Stimulated activated CD8-positive, alpha-beta memory T cell treated with anti-CD3 and anti-CD28 coated beads, Interleukin-15, amount 100 ng/mL, for 1 hour (primary cell): Measurements from ENCODE around the gene RPTOR.

Experiments
- DNase-seq: peaks from one replicate; pipeline ENCODE4 v3.0.0-alpha.2; 2020; ENCODE audit warnings: low read depth

RPTOR gene

DNA sequence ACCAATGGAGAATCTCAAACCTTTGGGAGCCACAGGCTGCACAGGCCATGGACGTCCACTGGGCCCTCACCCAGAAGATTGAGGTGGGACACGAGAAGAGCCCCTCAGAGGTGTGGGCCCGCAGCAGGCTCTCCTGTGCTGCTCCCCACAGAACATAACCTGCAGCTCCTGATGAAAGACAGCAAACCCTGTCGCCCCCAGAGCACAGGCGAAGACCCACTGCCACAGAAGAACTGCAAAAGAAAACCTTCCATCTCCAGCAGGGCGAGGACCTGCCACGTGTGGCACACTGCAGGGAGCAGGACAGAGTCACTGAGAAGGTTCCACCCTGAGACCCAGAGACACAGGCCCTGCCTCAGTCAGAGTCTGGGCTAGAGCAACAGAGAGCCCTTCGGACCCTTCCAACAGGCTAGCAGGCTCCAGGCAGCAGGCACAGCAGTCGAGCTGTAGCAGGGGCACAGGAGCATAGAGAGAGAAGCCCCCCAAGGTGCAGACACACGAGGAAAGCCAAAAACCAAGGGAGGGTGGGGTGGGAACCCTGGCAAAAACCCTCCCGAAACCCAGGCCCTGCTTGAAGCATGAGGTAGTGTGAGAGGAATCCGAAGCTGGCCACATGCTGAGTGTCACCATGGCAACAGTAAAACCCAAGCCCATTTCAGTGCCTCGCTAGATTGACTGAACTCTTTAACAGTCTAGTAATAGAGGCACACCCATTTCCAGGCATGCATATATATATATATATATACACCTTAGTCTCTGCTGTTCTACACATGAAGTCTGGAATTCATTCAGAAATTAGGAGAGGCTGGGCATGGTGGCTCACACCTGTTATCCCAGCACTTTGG, 387.0 kb downstream of the RPTOR start:
- no peak for DNase-seq

- no peak for DNase-seq
Measured at GRCh38 chr17:80935526-80935925, 390.9 kb downstream of the RPTOR start.

DNA sequence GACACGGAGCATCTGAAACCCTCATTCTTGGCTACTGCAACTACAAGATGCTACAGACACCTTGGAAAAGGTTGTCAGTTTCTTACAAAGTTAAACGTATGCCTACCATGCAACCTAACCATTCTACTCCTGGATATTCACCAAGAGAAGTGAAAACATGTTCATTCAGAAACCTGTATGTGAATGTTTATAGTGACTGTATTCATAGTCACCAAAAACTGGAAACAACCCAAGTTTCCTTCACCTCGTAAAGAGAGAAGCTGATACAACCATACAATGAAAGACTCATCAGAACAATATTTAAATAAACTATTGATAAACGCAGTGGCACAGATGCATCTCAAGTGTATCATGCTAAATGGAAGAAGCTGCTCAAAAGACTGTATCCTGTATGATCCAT, 391.6 kb downstream of the RPTOR start:
- DNase-seq = no peak

DNA sequence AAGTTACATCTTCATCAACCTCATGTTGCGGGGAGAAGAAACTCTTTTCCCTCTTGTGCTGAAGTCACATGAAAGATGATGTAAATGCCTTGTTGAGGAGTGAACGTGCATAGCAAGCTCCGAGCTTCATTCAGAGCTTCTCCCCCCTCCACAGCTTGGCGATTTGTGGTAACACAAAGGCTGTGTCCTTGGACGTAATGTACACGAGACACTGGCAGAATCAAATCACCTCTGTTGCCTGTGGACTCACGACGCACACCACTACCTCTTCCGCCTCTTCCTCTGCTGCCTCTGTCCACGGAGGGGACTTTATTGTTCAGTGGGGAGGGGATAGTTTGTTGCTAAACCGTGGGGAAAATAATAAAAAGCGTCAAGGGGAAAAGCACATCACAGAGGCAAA, 392.1 kb downstream of the RPTOR start:
- no peak for DNase-seq

DNA sequence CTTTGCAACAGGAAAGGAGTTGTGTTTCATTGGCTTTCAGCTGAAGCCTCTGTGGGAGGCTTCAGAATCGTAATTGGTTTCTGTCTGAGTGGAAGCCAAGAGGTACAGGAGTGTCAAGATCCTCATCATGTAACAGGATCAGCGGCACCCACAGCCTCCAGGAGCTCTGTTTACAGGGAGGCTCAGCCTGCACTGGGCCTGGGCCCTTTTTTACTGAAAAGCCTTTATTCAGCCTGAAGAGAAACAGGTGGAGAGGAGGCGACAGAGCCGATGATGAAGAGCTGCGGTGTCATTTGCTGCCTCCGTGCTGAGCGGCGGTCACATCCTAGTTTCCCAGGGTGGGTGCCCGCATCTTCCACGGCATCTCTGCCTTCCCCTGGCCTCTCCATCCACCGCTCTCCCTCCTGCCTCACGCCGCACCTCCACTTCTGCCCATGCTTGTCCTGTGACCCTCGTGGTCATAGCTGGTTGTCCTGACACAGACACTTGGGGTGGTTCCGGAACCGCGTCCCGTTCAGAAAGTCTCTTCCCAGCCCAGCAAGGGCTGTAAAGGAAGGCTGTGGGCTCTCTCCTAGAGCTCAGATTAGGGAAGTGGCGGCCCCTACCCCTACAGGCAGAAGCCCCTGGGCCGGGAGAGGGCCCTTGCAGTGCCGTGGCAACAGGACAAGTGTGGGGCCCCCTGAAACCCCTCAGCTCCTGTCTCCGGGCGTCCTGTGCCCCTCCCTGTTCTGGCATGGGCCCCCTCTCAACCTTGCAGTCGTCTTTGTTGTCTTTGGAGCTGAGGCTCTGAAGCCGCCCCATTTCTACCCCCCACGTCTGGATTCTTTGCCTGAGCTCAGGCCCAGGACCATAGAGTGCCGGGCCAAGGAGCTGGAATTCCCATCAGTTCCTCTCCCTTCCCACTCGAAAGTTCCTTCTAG, 393.1 kb downstream of the RPTOR start:
- no peak for DNase-seq

DNA sequence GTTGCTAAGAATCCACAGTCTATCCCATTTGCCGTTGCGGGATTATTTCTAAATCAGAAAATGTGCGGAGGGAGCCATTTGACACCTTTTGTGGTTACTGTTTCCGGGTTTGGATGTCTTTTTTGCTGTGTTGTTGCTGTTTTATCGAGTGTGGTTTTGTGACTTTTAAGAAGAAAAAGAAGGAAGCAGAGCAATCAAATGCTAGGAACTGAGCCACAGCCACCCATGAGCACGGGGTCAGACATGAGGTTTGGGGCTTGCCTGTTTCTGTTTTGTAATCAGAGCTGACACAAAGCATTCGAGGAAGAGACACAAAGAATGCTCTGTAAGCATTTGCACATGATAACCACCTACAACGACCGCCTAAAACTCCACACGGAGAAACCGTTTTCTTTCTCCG, 393.9 kb downstream of the RPTOR start:
- no peak for DNase-seq

GRCh38 chr17:80939151-80940145, 394.8 kb downstream of the RPTOR start:
- DNase-seq = no peak

- DNase-seq = no peak
Measured at GRCh38 chr17:80940171-80941123, 395.8 kb downstream of the RPTOR start.

DNA sequence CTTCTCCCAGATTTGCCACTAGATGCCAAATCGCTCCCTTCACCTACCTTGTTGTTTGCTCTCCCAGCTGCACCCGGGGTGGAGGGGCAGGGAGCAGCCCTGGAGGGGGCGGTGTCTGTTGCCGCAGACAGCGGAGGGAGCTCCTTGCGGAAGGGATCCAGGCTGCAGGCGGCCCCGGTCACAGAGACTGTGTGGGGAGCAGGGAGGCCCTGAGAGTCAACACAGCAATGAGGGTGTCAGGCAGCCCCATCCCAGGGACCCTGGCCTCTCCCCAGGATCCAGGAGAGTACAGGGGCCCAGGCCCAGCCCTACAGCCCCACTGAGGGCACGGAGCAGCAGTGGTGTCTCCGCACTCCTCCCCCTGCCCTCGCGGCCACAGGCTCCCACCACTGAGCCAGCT, 396.5 kb downstream of the RPTOR start:
- DNase-seq = no peak

GRCh38 chr17:80941743-80942422, 397.2 kb downstream of the RPTOR start:
- no peak for DNase-seq

DNA sequence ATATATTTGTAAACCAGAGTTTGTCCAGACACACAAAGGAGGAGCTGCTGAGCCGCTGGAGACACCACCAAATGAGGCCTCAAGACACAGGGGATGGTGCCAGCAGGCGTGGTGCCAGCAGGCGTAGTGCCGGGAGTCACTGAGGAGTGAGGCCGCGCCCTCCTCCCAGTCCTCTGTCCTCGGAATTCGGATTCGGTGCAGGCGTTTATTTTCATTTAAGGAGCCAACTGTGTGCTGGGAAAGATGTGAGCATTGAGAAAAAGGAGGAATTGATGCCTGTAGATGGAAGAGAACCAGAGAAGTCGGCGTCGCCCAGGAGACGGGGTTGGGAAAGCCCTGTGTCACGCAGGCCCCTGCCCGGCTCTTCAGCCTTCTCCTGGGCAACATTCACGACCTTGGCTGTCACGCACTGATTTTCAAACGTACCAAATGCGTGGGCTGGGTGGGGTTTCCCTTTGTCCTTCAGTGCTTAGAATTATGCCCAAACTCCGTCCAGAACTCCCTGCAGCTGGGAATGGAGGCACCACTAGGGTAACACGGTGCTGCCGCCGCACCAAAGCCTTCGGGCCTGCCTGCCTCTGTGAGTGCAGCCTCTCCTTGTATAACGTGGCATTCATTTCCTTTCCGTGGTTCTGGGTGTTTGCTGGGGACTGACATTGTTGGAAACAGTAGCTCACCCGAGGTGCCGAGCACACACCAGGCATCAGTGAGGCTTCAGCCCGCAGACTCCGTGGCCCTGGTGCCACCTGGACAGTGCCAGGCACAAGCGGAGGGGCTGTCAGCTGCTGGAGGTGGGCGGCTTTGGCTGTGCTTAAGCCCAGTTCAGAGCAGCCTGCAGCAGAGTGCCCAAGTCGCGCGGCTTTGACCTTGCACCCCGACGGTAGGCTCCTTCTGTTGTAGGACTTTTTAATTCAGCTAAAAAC, 398.0 kb downstream of the RPTOR start:
- DNase-seq = no peak

DNA sequence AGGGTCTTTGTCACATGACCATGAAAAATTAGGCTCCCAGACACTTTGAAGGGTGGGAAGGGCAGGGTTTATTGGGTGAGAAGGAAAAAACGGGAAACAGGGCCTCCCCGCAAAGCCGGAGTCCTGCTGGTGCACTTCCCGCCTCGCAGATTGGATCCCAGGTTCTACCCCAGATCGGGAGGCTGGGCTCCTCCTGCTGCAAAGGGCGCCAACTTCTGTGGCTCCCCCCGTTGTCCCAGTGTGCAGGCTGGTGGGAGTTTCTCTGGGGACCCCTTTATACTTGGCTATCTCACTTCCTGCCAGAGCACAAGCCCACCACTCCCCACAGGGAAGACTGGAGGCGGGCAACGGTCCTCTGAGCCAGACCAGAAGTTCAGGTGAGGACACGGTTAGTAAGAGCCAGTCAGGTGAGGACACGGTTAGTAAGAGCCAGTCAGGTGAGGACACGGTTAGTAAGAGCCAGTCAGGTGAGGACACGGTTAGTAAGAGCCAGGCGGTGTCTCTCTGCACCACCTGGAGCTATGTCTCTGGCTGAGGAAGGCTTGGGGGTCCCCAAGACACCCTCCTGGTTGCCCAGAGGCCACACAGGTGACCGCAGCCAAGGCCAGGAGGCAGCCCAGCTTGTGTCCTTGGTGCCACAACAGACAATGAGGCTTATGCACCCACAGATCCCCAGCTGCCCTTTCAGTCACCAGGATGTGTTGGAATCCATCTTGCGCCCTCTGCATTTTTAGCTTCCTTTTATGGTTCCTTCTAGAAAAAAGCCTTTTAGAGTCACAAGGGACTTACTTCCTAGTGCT, 398.9 kb downstream of the RPTOR start:
- DNase-seq = no peak

DNA sequence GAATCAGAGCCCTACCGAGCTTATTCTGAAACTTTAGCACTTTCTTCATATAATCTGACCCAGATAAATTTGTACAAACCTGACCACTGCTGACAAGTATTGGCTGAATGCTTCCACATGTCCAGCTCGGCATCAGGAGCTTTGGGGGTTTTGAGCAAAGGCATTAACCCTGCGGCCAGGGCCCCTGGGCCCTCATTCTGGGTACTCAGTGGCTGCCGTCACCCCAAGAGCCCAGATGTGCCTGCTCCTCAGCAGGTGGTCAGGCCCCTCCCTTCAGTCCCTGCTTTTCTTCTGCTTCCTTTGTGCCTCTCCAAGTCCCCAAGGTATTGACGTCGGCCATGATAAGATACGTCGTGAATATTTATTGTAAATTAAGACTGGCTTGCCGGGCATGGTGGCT, 399.7 kb downstream of the RPTOR start:
- no peak for DNase-seq

DNA sequence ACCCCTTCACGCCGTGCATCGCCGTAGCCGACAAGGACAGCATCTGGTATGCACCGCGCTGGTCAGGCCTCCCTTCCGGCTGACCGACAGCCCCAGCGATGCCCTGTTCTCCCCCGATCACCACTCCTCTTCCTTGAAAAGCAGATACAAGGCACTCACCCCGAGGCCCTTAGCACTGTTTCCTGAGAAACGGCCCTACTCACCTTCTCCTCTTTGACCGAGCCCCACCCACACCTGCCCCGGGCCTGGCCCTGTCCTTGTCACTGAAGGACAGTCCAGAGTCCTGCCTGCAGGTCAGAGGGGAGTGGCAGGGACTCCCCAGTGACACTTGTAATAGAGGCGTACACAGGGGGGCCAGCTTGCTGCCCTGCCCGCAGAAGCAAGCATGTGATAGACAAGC, 401.1 kb downstream of the RPTOR start:
- no peak for DNase-seq

DNA sequence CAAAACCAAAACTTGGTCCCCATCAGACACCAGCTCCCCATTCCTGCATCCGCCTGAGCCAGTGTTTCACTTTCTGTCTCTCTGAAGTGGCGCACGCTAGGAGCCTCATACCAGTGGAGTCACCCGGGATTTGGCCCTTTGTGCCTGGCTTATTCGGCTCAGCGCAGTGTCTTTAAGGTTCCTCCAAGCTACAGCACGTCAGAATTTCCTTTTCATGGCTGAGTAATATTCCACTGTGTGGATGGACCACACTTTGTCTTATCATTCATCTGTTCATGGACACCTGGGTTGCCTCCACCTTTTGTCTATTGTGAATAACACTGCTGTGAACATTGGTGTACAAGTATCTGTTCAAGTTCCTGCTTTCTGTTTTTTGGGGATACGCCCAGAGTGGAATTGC, 401.8 kb downstream of the RPTOR start:
- no peak for DNase-seq

GRCh38 chr17:80947200-80947940, 402.7 kb downstream of the RPTOR start:
- DNase-seq = no peak
